Mesothelial cell of epicardium (in vitro differentiated cells): ENCODE measurements around the gene TSHR. TPM values are rescaled to one million over a fixed set of nuclear protein-coding genes. Genes with fewer than 3 reads are reported as not detected.

Experiments
- DNase-seq, 2 experiments: peaks; one replicate each; pipeline ENCODE4 v3.0.0; 2021; ENCODE audit warnings: low spot score in 2 of 2; ENCODE audit not compliant: unreplicated experiment in 2 of 2
- H3K27ac Mint-ChIP-seq: 2 replicates; pipeline ENCODE4 v1.8.0; 2021; ENCODE audit warnings: mixed read lengths
- H3K27me3 Mint-ChIP-seq: 2 replicates; pipeline ENCODE4 v1.8.0; 2021; ENCODE audit warnings: low read depth, mixed read lengths
- H3K36me3 Mint-ChIP-seq: 2 replicates; pipeline ENCODE4 v1.8.0; 2021; ENCODE audit warnings: mixed read lengths
- H3K4me1 Mint-ChIP-seq: 2 replicates; pipeline ENCODE4 v1.8.0; 2021; ENCODE audit warnings: mixed read lengths
- H3K4me3 Mint-ChIP-seq: 2 replicates; pipeline ENCODE4 v1.8.0; 2021; ENCODE audit warnings: mild to moderate bottlenecking, moderate library complexity, mixed read lengths
- H3K9me3 Mint-ChIP-seq: 2 replicates; pipeline ENCODE4 v1.8.0; 2021; ENCODE audit warnings: mixed read lengths
- CTCF ChIP-seq: fragments of 200-600 bp; sonication (generic); IDR thresholded peaks from one replicate; pipeline ENCODE4 v1.5.0; 2021; ENCODE audit warnings: antibody characterized with exemption; ENCODE audit not compliant: unreplicated experiment
- total RNA-seq: library from RNA; stranded (reverse); gene quantifications from 3 replicates; pipeline ENCODE4 v1.2.1, GENCODE V29; 2021

The TSHR gene
- total RNA-seq, 1 donor from 2014 or later: not detected

- no peaks in the 10 kb centered on the region for H3K4me1 Mint-ChIP-seq
- no peak overlapping the region for H3K27ac Mint-ChIP-seq
- H3K4me3 Mint-ChIP-seq: no peak overlapping the region
- DNase-seq: no peak
- no peaks in the 10 kb centered on the region for H3K36me3 Mint-ChIP-seq
- TF ChIP-seq CTCF: no peak
- H3K27me3 Mint-ChIP-seq: no peaks in the 10 kb centered on the region
- no peaks in the 10 kb centered on the region for H3K9me3 Mint-ChIP-seq
Observed at GRCh38 chr14:81153187-81153586, 197.8 kb downstream of the TSHR start.

- H3K9me3 Mint-ChIP-seq: no peaks in the 10 kb centered on the region
- TF ChIP-seq CTCF: no peak
- no peak overlapping the region for H3K27ac Mint-ChIP-seq
- no peaks in the 10 kb centered on the region for H3K36me3 Mint-ChIP-seq
- H3K4me1 Mint-ChIP-seq: no peaks in the 10 kb centered on the region
- H3K27me3 Mint-ChIP-seq: no peaks in the 10 kb centered on the region
- no peak for DNase-seq
- no peak overlapping the region for H3K4me3 Mint-ChIP-seq
Observed at GRCh38 chr14:81157431-81157830, 202.0 kb downstream of the TSHR start.

GRCh38 chr14:81161088-81161487 lies 205.7 kb downstream of the TSHR start:
- TF ChIP-seq CTCF: no peak
- no peaks in the 10 kb centered on the region for H3K27me3 Mint-ChIP-seq
- no peaks in the 10 kb centered on the region for H3K4me1 Mint-ChIP-seq
- no peak overlapping the region for H3K4me3 Mint-ChIP-seq
- no peaks in the 10 kb centered on the region for H3K9me3 Mint-ChIP-seq
- H3K27ac Mint-ChIP-seq: no peak overlapping the region
- DNase-seq: no peak
- H3K36me3 Mint-ChIP-seq: no peaks in the 10 kb centered on the region

GRCh38 chr14:81161749-81162148 lies 206.3 kb downstream of the TSHR start:
- H3K9me3 Mint-ChIP-seq: no peaks in the 10 kb centered on the region
- no peak for DNase-seq
- no peaks in the 10 kb centered on the region for H3K27me3 Mint-ChIP-seq
- no peak for TF ChIP-seq CTCF
- no peak overlapping the region for H3K27ac Mint-ChIP-seq
- H3K4me1 Mint-ChIP-seq: no peaks in the 10 kb centered on the region
- no peak overlapping the region for H3K4me3 Mint-ChIP-seq
- H3K36me3 Mint-ChIP-seq: no peaks in the 10 kb centered on the region

- DNase-seq: no peak
- Mint-ChIP-seq H3K27ac (no peak overlapping the region), H3K9me3 (no peaks in the 10 kb centered on the region), H3K27me3 (no peaks in the 10 kb centered on the region), H3K4me1 (no peaks in the 10 kb centered on the region), H3K36me3 (no peaks in the 10 kb centered on the region), H3K4me3 (no peak overlapping the region)
- no peak for TF ChIP-seq CTCF
Observed at GRCh38 chr14:81162941-81163340, 207.5 kb downstream of the TSHR start.

- H3K4me3 Mint-ChIP-seq: no peak overlapping the region
- no peak for TF ChIP-seq CTCF
- no peaks in the 10 kb centered on the region for H3K9me3 Mint-ChIP-seq
- H3K4me1 Mint-ChIP-seq: peaks cover 1% of the 10 kb centered on the region
- H3K36me3 Mint-ChIP-seq: no peaks in the 10 kb centered on the region
- H3K27me3 Mint-ChIP-seq: no peaks in the 10 kb centered on the region
- peak in 1 of 2 experiments; percentile 38 for DNase-seq
- no peak overlapping the region for H3K27ac Mint-ChIP-seq
Observed at GRCh38 chr14:81164167-81164774, 208.8 kb downstream of the TSHR start.
